SJSA1 (cell line): Measurements from ENCODE around the gene MTHFD1. TPM values are rescaled to one million over a fixed set of nuclear protein-coding genes. Genes with fewer than 3 reads are reported as not detected.
"Not testable (repeated sequence)": the region's sequence is repeated elsewhere in the genome, so short reads cannot be mapped to it uniquely, and the experiment has no call there.

ENCODE experiments used
- DNase-seq, 2 experiments: peaks; one replicate each; pipeline ENCODE4 v3.0.0-alpha.2; 2015 to 2020; ENCODE audit warnings: low spot score in 2 of 2, low read depth in 1 of 2
- H3K27ac ChIP-seq: fragments of 250-450 bp; sonication (Bioruptor Pico); 2 replicates; pipeline ENCODE4 v1.5.1; 2020; ENCODE audit warnings: mild to moderate bottlenecking, moderate library complexity
- H3K27me3 ChIP-seq: fragments of 250-450 bp; sonication (Bioruptor Pico); replicated peaks from 2 replicates; pipeline ENCODE4 v1.5.1; 2020; ENCODE audit warnings: mild to moderate bottlenecking, moderate library complexity
- H3K36me3 ChIP-seq: fragments of 250-450 bp; sonication (Bioruptor Pico); 2 replicates; pipeline ENCODE4 v1.5.1; 2020; ENCODE audit warnings: mild to moderate bottlenecking
- H3K4me1 ChIP-seq: fragments of 250-450 bp; sonication (Bioruptor Pico); replicated peaks from 2 replicates; pipeline ENCODE4 v1.6.1; 2021; ENCODE audit warnings: mild to moderate bottlenecking
- H3K4me3 ChIP-seq: fragments of 250-450 bp; sonication (Bioruptor Pico); 2 replicates; pipeline ENCODE4 v1.5.1; 2020; ENCODE audit warnings: mild to moderate bottlenecking
- H3K9me3 ChIP-seq: fragments of 250-450 bp; sonication (Bioruptor Pico); replicated peaks from 2 replicates; pipeline ENCODE4 v1.5.1; 2020; ENCODE audit warnings: mild to moderate bottlenecking
- total RNA-seq: library from RNA; depleted of rRNA; stranded (reverse); fragments of >200 nt; shearing (Covaris generic); gene quantifications from 2 replicates; pipeline ENCODE4 v1.2.3, GENCODE V29; 2014

The MTHFD1 gene
- total RNA-seq, 1 experiment from 2014 or later: 56.6 TPM

- Histone ChIP-seq H3K9me3 (no peaks in the 10 kb centered on the region), H3K36me3 (peaks cover 46% of the 10 kb centered on the region), H3K27me3 (no peaks in the 10 kb centered on the region), H3K27ac (no peak overlapping the region), H3K4me3 (no peak overlapping the region), H3K4me1 (peaks cover 12% of the 10 kb centered on the region)
- DNase-seq: no peak
These were observed 3.8 kb downstream of the MTHFD1 start for GRCh38 chr14:64391986-64392385.

GRCh38 chr14:64393189-64393726, 5.1 kb downstream of the MTHFD1 start:
- H3K36me3 ChIP-seq: peaks cover 46% of the 10 kb centered on the region
- H3K27ac ChIP-seq, H3K27me3 ChIP-seq, DNase-seq, H3K9me3 ChIP-seq, H3K4me1 ChIP-seq, H3K4me3 ChIP-seq: not testable (repeated sequence)

- Histone ChIP-seq H3K4me3 (no peak overlapping the region), H3K27ac (no peak overlapping the region), H3K36me3 (peaks cover 40% of the 10 kb centered on the region), H3K27me3 (no peaks in the 10 kb centered on the region), H3K9me3 (no peaks in the 10 kb centered on the region), H3K4me1 (peaks cover under 1% of the 10 kb centered on the region; the same call in 1 of the 2 replicates)
- DNase-seq: no peak
These were observed 6.3 kb downstream of the MTHFD1 start for GRCh38 chr14:64394423-64394822.

- no peak for DNase-seq
- Histone ChIP-seq H3K4me1 (no peaks in the 10 kb centered on the region), H3K27ac (no peak overlapping the region), H3K27me3 (no peaks in the 10 kb centered on the region), H3K4me3 (no peak overlapping the region), H3K9me3 (no peaks in the 10 kb centered on the region), H3K36me3 (peaks cover 37% of the 10 kb centered on the region)
These were observed 7.0 kb downstream of the MTHFD1 start for GRCh38 chr14:64394977-64395633.

GRCh38 chr14:64400829-64401459, 12.8 kb downstream of the MTHFD1 start:
- H3K4me3 ChIP-seq: no peak overlapping the region
- no peaks in the 10 kb centered on the region for H3K4me1 ChIP-seq
- no peaks in the 10 kb centered on the region for H3K27me3 ChIP-seq
- peaks cover 29% of the 10 kb centered on the region for H3K36me3 ChIP-seq
- no peak overlapping the region for H3K27ac ChIP-seq
- H3K9me3 ChIP-seq: no peaks in the 10 kb centered on the region
- DNase-seq: no peak

- Histone ChIP-seq H3K9me3 (no peaks in the 10 kb centered on the region), H3K36me3 (peaks cover 29% of the 10 kb centered on the region), H3K27ac (no peak overlapping the region), H3K4me3 (no peak overlapping the region), H3K4me1 (no peaks in the 10 kb centered on the region), H3K27me3 (no peaks in the 10 kb centered on the region)
- no peak for DNase-seq
These were observed 13.8 kb downstream of the MTHFD1 start for GRCh38 chr14:64401949-64402348.

- H3K4me3 ChIP-seq: no peak overlapping the region
- H3K36me3 ChIP-seq: peaks cover 40% of the 10 kb centered on the region
- no peak overlapping the region for H3K27ac ChIP-seq
- no peaks in the 10 kb centered on the region for H3K9me3 ChIP-seq
- peaks cover 8% of the 10 kb centered on the region for H3K4me1 ChIP-seq
- DNase-seq: no peak
- H3K27me3 ChIP-seq: no peaks in the 10 kb centered on the region
These were observed 17.1 kb downstream of the MTHFD1 start for GRCh38 chr14:64405295-64405694.

- DNase-seq: no peak
- H3K4me1 ChIP-seq: peaks cover 17% of the 10 kb centered on the region
- H3K9me3 ChIP-seq: no peaks in the 10 kb centered on the region
- H3K27ac ChIP-seq: no peak overlapping the region
- no peaks in the 10 kb centered on the region for H3K27me3 ChIP-seq
- peaks cover 46% of the 10 kb centered on the region for H3K36me3 ChIP-seq
- no peak overlapping the region for H3K4me3 ChIP-seq
These were observed 19.2 kb downstream of the MTHFD1 start for GRCh38 chr14:64407329-64407728.

GRCh38 chr14:64409126-64409920, 21.2 kb downstream of the MTHFD1 start:
- peak overlapping the region; percentile 63 for H3K27ac ChIP-seq
- peaks cover 17% of the 10 kb centered on the region for H3K4me1 ChIP-seq
- no peaks in the 10 kb centered on the region for H3K27me3 ChIP-seq
- DNase-seq: no peak
- peaks cover 49% of the 10 kb centered on the region for H3K36me3 ChIP-seq
- no peaks in the 10 kb centered on the region for H3K9me3 ChIP-seq
- no peak overlapping the region for H3K4me3 ChIP-seq

- Histone ChIP-seq H3K27me3 (no peaks in the 10 kb centered on the region), H3K27ac (peak overlapping the region; percentile 63), H3K9me3 (no peaks in the 10 kb centered on the region), H3K36me3 (peaks cover 50% of the 10 kb centered on the region), H3K4me3 (no peak overlapping the region), H3K4me1 (peaks cover 17% of the 10 kb centered on the region)
- peak; percentile 88 to 90 for DNase-seq
These were observed 22.1 kb downstream of the MTHFD1 start for GRCh38 chr14:64410084-64410774.

GRCh38 chr14:64411001-64411400, 22.8 kb downstream of the MTHFD1 start:
- H3K4me1 ChIP-seq: peaks cover 17% of the 10 kb centered on the region
- H3K36me3 ChIP-seq: peaks cover 54% of the 10 kb centered on the region
- no peak for DNase-seq
- no peaks in the 10 kb centered on the region for H3K27me3 ChIP-seq
- H3K4me3 ChIP-seq: no peak overlapping the region
- peak overlapping the region; percentile 63 for H3K27ac ChIP-seq
- no peaks in the 10 kb centered on the region for H3K9me3 ChIP-seq

GRCh38 chr14:64412237-64412636, 24.1 kb downstream of the MTHFD1 start:
- Histone ChIP-seq H3K36me3 (peaks cover 66% of the 10 kb centered on the region), H3K4me3 (no peak overlapping the region), H3K27ac (no peak overlapping the region), H3K4me1 (peaks cover 17% of the 10 kb centered on the region), H3K27me3 (no peaks in the 10 kb centered on the region), H3K9me3 (no peaks in the 10 kb centered on the region)
- DNase-seq: no peak

GRCh38 chr14:64416348-64416932, 28.3 kb downstream of the MTHFD1 start:
- Histone ChIP-seq H3K4me1 (peaks cover 11% of the 10 kb centered on the region), H3K27me3 (no peaks in the 10 kb centered on the region)

More at GRCh38 chr14:64416348-64416932, 28.3 kb downstream of the MTHFD1 start:
- Histone ChIP-seq H3K9me3 (no peaks in the 10 kb centered on the region), H3K4me3 (no peak overlapping the region), H3K27ac (no peak overlapping the region), H3K36me3 (peaks cover 83% of the 10 kb centered on the region)
- DNase-seq: no peak
